Naive thymus-derived CD8-positive, alpha-beta T cell (primary cell): Measurements from ENCODE around the gene CFAP74. TPM values are rescaled to one million over a fixed set of nuclear protein-coding genes. Genes with fewer than 3 reads are reported as not detected.
"Not testable (repeated sequence)": the region's sequence is repeated elsewhere in the genome, so short reads cannot be mapped to it uniquely, and the experiment has no call there.

Experiments
- ATAC-seq, 2 donors: fragments of 150-1000 bp; cut with Tn5 transposase in 1 of 2; sonication (Bioruptor Pico), chemical (Tn5 transposase) in 1 of 2; 1 replicate in 1 of 2; 2 replicates in 1 of 2; pipeline ENCODE4 v1.10.0; 2021; ENCODE audit warnings: mild to moderate bottlenecking in 2 of 2, moderate library complexity in 2 of 2
- POLR2A ChIA-PET: fragments of 350-600 bp; sonication (Branson Sonifier 250); formaldehyde crosslinking; loops from one replicate; lab custom pipeline; 2021; ENCODE audit warnings: antibody characterized with exemption; lab: Charles Lee
- DNase-seq, 10 donors: peaks; one replicate each; pipeline versions ENCODE4 v3.0.0 to v3.0.0-alpha.2; 2020 to 2022
- H3K27ac Mint-ChIP-seq, 10 donors: one replicate each; pipeline ENCODE4 v1.8.0; 2020 to 2022; ENCODE audit warnings: mild to moderate bottlenecking in 10 of 10, mixed read lengths in 10 of 10, moderate library complexity in 4 of 10, inconsistent platforms in 1 of 10
- H3K27me3 Mint-ChIP-seq, 5 donors: one replicate each; pipeline ENCODE4 v1.8.0; 2021 to 2022; ENCODE audit warnings: mixed read lengths in 5 of 5
- H3K36me3 Mint-ChIP-seq, 3 donors: one replicate each; pipeline ENCODE4 v1.8.0; 2020 to 2022; ENCODE audit warnings: mixed read lengths in 3 of 3, mild to moderate bottlenecking in 2 of 3, inconsistent platforms in 1 of 3
- H3K4me1 Mint-ChIP-seq, 4 donors: one replicate each; pipeline ENCODE4 v1.8.0; 2021 to 2022; ENCODE audit warnings: mixed read lengths in 4 of 4
- H3K4me3 Mint-ChIP-seq, 10 donors: one replicate each; pipeline ENCODE4 v1.8.0; 2020 to 2022; ENCODE audit warnings: mild to moderate bottlenecking in 10 of 10, mixed read lengths in 10 of 10, moderate library complexity in 6 of 10, inconsistent platforms in 1 of 10
- H3K9me3 Mint-ChIP-seq, 9 donors: one replicate each; pipeline ENCODE4 v1.8.0; 2020 to 2022; ENCODE audit warnings: mixed read lengths in 9 of 9, mild to moderate bottlenecking in 3 of 9, inconsistent platforms in 1 of 9, moderate library complexity in 1 of 9
- polyA plus RNA-seq, 3 donors: library from polyadenylated mRNA; unstranded; fragments of 300-500 nt; fragmentation: Illumina TruSeq; gene quantifications; one replicate each; pipeline ENCODE4 v1.2.3, GENCODE V29; 2021
- total RNA-seq, 8 experiments: library from RNA in 2 of 8; stranded (reverse) in 2 of 8; gene quantifications; one replicate each; pipeline ENCODE4 v1.2.3 and lab custom pipeline; 2021 to 2026

CFAP74 gene
- total and polyA plus RNA-seq, 5 experiments from 2014 or later, result not detected

DNA sequence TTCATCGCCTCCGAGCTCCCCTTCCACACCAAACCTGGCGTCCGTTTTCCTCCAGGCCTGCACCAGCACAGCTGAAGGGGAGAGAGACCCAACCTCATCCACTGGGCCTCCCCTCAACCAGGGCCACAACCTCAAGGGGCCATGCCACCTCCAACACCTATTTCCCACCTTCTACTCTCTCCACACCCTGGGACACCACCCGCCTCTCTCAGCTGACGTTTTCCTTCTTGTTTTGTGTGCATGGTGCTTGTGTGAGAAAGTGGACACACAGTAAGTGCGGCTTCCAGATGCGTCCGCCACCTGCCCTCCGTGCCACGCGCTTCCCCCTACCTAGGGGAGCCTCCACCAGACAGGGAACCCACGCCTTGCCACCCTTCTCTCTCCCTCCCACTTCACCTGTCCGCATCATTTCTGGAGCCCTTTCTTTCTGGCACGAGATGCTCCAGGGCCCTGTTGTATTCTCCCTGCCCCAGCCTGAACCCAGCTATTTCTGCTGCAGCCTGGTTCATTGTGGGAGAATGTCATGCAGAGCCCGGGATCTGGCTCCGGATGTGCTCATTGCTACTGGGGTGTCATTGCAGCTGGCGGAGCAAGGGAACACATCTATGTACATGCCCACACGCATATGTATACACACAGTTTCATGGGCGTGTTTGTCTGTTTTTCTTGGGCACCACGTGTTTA lies 111.4 kb downstream of the CFAP74 start:
- peak in 3 of 10 donors; percentile 17 to 42 (median 31) for DNase-seq
- Mint-ChIP-seq H3K36me3 (peaks cover 0 to 5% (median under 1%) of the 10 kb centered on the region in 3 donors), H3K9me3 (no peaks in the 10 kb centered on the region), H3K27ac (peak overlapping the region; percentile 89 to 99 (median 96)), H3K4me3 (peak overlapping the region; percentile 80 to 96 (median 93)), H3K27me3 (no peaks in the 10 kb centered on the region), H3K4me1 (peaks cover 29 to 64% (median 61%) of the 10 kb centered on the region in 4 donors)
- ATAC-seq, result no peak
- POLR2A ChIA-PET, result interaction anchor here (0.5 to 2.3 kb wide), 10 partner anchors 9 to 262 kb away, joined by 3 to 25 read pairs (median 6); no protein-coding TSS in a partner anchor

GRCh38 chr1:1891349-1892078 lies 112.1 kb downstream of the CFAP74 start:
- Mint-ChIP-seq H3K4me3 (peak overlapping the region; percentile 80 to 96 (median 93)), H3K36me3 (peaks cover 0 to 5% (median 1%) of the 10 kb centered on the region in 3 donors), H3K9me3 (no peaks in the 10 kb centered on the region), H3K27me3 (no peaks in the 10 kb centered on the region), H3K27ac (peak overlapping the region; percentile 89 to 99 (median 96)), H3K4me1 (peaks cover 30 to 69% (median 64%) of the 10 kb centered on the region in 4 donors)
- DNase-seq, result peak in 7 of 10 donors; percentile 18 to 89 (median 73)
- ATAC-seq, result peak; percentile 56 to 59
- POLR2A ChIA-PET, result interaction anchor here (0.5 to 2.3 kb wide), 9 partner anchors 10 to 261 kb away, joined by 3 to 25 read pairs (median 6); no protein-coding TSS in a partner anchor

- DNase-seq (peak; percentile 79 to 94 (median 89)), ATAC-seq (peak; percentile 61 to 73)
- H3K27ac Mint-ChIP-seq, result peak within 1 kb of the TSS; percentile 89 to 99 (median 96)
- H3K4me3 Mint-ChIP-seq, result peak within 1 kb of the TSS; percentile 80 to 96 (median 93)
- POLR2A ChIA-PET, result interaction anchor here (1.2 to 2.3 kb wide), 8 partner anchors 11 to 260 kb away, joined by 4 to 25 read pairs (median 7); no protein-coding TSS in a partner anchor
- H3K36me3 Mint-ChIP-seq, result peaks cover 0 to 7% (median 1%) of the 10 kb centered on the region in 3 donors
- H3K4me1 Mint-ChIP-seq, result peaks cover 31 to 72% (median 67%) of the 10 kb centered on the region in 4 donors
- no peaks in the 10 kb centered on the region for H3K27me3 Mint-ChIP-seq
- H3K9me3 Mint-ChIP-seq, result no peaks in the 10 kb centered on the region
These were observed 112.9 kb downstream of the CFAP74 start, which contains the start of gene GNB1 for GRCh38 chr1:1890506-1891348. GNB1 (minus strand) TSS chr1:1891087; CDS start chr1:1825453, 65,634 bp downstream.

DNA sequence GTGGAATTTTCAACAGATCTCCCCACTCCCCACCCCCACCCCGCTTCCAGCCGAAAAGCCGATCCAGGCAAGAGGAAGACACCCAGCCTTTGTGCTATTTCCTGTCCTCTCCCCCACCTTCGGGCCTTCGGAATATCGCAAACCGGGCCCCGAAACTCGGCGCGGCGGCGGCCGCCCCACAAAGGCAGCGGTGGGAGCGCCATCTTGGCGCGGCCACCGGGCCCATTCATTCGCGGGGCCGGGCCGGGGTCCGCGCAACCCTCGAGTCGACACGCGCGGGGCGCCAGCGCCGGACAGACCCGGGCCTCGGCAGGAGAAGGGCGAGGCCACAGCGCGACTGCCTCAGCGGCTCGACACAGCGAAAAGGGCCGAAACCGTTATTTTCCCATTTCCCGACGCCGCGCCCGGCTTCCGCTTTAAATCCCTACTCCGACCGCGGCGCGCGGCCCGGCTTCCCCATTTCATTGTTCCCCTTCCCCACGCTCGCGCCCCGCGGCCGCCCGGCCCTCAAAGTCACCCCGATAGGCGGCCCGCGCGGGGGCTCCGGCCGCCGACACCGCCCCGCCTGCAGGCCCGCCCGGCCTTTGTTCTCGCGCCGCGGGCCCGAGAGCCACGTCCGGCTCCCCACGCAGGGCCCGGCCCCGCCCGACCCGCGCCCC lies 113.6 kb downstream of the CFAP74 start:
- H3K27ac Mint-ChIP-seq, result peak overlapping the region; percentile 62 to 94 (median 88)
- ATAC-seq (peak; percentile 17 to 31), DNase-seq (peak in 8 of 10 donors; percentile 23 to 43 (median 40))
- no peaks in the 10 kb centered on the region for H3K9me3 Mint-ChIP-seq
- H3K36me3 Mint-ChIP-seq, result peaks cover 0 to 7% (median 1%) of the 10 kb centered on the region in 3 donors
- H3K4me3 Mint-ChIP-seq, result peak overlapping the region; percentile 59 to 92 (median 85)
- peaks cover 29 to 64% (median 63%) of the 10 kb centered on the region in 4 donors for H3K4me1 Mint-ChIP-seq
- no peaks in the 10 kb centered on the region for H3K27me3 Mint-ChIP-seq
- POLR2A ChIA-PET, result interaction anchor here (0.7 to 0.8 kb wide), 2 partner anchors 18 to 313 kb away, joined by 3 to 4 read pairs; no protein-coding TSS in a partner anchor

- Mint-ChIP-seq H3K4me1 (peaks cover 24 to 62% (median 59%) of the 10 kb centered on the region in 4 donors), H3K4me3 (peak overlapping the region; percentile 59 to 92 (median 85))
- POLR2A ChIA-PET, result interaction anchor here (0.7 to 0.8 kb wide), 2 partner anchors 19 to 312 kb away, joined by 3 to 4 read pairs; no protein-coding TSS in a partner anchor
These were observed 114.4 kb downstream of the CFAP74 start for GRCh38 chr1:1889090-1889750.

DNA sequence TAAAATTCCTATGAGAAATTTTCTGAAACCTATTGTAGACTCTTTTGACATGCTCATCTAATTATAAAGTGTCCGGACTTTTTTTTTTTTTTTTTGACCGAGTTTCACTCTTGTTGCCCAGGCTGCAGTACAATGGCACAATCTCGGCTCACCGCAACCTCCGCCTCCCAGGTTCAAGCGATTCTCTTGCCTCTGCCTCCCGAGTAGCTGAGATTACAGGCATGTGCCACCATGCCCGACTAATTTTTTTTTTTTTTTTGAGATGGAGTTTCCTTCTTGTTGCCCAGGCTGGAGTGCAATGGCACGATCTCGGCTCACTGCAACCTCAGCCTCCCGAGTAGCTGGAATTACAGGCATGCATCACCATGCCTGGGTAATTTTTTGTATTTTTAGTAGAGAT lies 119.7 kb downstream of the CFAP74 start:
- not testable (repeated sequence) for H3K9me3 Mint-ChIP-seq, H3K27me3 Mint-ChIP-seq, DNase-seq, ATAC-seq
- peak overlapping the region in 8 of 10 donors; percentile 11 to 75 (median 41) for H3K4me3 Mint-ChIP-seq
- peaks cover 0 to 32% (median 1%) of the 10 kb centered on the region in 3 donors for H3K36me3 Mint-ChIP-seq
- POLR2A ChIA-PET, result interaction anchor here (0.7 kb wide), 2 partner anchors 34 to 160 kb away, joined by 3 read pairs; no protein-coding TSS in a partner anchor
- H3K4me1 Mint-ChIP-seq, result peaks cover 32 to 86% (median 74%) of the 10 kb centered on the region in 4 donors
- H3K27ac Mint-ChIP-seq, result peak overlapping the region in 7 of 10 donors; percentile 22 to 71 (median 46)

More at GRCh38 chr1:1889090-1889750, 114.4 kb downstream of the CFAP74 start:
- no peak for ATAC-seq
- peak overlapping the region; percentile 62 to 94 (median 86) for H3K27ac Mint-ChIP-seq
- no peaks in the 10 kb centered on the region for H3K9me3 Mint-ChIP-seq
- peaks cover 0 to 10% (median 1%) of the 10 kb centered on the region in 3 donors for H3K36me3 Mint-ChIP-seq
- H3K27me3 Mint-ChIP-seq, result no peaks in the 10 kb centered on the region
- no peak for DNase-seq

DNA sequence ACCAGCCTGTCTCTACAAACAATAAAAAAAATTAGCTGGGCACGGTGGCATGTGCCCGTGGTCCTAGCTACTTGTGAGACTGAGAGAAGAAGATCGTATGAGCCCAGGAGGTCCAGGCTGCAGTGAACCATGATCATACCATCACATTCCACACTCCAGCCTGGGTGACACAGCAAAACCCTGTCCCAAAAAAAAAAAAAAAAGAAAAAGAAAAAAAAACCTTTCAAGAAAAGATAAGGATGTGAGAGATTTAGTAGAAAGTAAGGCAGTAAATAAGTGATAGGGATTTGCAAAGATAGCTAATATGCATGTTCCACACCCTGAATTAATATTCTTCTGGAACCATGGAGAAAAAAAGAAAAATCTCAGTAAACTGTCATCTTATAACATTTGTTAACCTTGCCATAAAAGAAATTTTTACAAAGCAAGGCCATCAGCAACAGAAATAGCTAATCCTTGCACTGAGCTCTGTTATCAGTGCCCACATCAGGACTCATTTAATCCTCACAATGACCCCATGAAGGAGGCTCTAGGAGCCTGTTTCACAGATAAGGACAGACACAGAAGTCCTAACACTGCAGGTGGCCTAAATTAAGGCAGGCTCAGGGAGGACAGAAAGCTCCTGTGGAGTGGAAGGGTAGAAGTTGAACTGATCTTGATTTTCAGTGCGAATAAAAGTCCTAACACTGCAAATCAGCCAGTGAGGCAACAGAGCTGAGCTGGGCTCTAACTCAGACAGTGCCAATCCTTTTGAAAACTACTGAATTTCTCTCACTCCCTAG lies 120.3 kb downstream of the CFAP74 start:
- POLR2A ChIA-PET, result interaction anchor here (0.7 to 1.2 kb wide), 3 partner anchors 157 to 476 kb away, joined by 3 to 4 read pairs (median 3); no protein-coding TSS in a partner anchor
- Mint-ChIP-seq H3K4me3 (peak overlapping the region in 7 of 10 donors; percentile 18 to 75 (median 58)), H3K27ac (peak overlapping the region in 7 of 10 donors; percentile 22 to 66 (median 46)), H3K27me3 (no peaks in the 10 kb centered on the region), H3K9me3 (no peaks in the 10 kb centered on the region), H3K4me1 (peaks cover 35 to 86% (median 74%) of the 10 kb centered on the region in 4 donors), H3K36me3 (peaks cover 0 to 38% (median 7%) of the 10 kb centered on the region in 3 donors)
- DNase-seq (no peak), ATAC-seq (peak in 1 of 2 donors; percentile 22)

DNA sequence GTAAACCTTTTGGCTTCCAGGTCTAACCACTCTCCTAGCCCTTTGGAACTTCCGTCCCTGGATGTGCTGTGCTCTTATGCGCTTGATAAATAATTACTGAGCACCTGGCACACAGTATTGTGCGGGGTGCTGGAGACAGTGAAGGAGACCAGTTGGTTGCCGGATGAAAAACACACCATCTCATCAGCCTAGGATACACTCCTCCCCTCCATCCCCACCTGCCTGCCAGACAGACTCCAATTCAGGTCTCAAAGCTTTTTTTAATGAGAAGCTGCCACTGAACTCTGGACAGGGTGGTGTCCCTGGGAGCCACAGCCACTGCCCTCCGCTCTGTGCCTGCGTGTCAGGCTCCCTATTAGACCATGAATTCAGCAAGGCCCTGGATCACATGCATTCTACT lies 121.9 kb downstream of the CFAP74 start:
- ATAC-seq (no peak), DNase-seq (no peak)
- Mint-ChIP-seq H3K27me3 (no peaks in the 10 kb centered on the region), H3K4me1 (peaks cover 35 to 83% (median 71%) of the 10 kb centered on the region in 4 donors), H3K4me3 (peak overlapping the region in 7 of 10 donors; percentile 15 to 73 (median 57)), H3K27ac (peak overlapping the region in 7 of 10 donors; percentile 3 to 79 (median 75)), H3K9me3 (no peaks in the 10 kb centered on the region), H3K36me3 (peaks cover 0 to 45% (median 7%) of the 10 kb centered on the region in 3 donors)
- POLR2A ChIA-PET, result interaction anchor here (0.6 to 1.2 kb wide), 2 partner anchors 25 to 161 kb away, joined by 3 to 4 read pairs; no protein-coding TSS in a partner anchor

DNA sequence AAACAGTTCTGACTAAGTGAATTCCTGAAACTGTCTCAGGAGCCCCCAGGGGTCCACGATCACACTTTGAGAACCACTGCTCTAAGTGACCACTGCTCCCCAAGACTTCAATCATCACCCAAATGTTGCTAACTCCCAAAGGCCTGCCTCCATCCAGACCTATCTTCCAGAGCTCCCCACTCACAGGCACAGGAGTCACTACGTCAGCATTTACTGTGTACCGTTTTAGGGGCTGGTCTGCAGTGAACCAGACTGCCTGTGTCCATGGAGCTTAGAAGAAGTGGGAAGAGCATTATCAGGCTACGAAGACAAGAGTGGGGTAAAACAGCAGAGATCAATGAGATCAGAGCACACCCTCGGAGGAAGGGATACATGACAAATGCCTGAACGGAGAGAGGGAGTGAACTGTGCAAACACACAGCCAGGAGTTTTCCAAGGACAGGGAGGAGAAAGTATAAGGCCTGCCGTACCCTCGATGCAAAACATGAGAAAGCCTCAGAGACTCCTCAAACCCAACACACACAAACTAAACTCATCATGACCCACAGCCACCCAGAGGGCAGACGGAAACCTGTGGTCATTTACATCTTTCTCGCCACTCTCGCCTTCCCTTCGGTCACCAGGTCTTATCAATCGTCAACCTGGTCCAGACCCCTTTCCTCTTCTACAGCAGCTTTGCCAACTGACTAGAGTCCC lies 122.8 kb downstream of the CFAP74 start:
- DNase-seq, result no peak
- ATAC-seq, result no peak
- peak overlapping the region in 9 of 10 donors; percentile 20 to 73 (median 52) for H3K4me3 Mint-ChIP-seq
- no peaks in the 10 kb centered on the region for H3K9me3 Mint-ChIP-seq
- H3K36me3 Mint-ChIP-seq, result peaks cover 0 to 51% (median 9%) of the 10 kb centered on the region in 3 donors
- H3K27ac Mint-ChIP-seq, result peak overlapping the region in 9 of 10 donors; percentile 0 to 91 (median 73)
- no peaks in the 10 kb centered on the region for H3K27me3 Mint-ChIP-seq
- H3K4me1 Mint-ChIP-seq, result peaks cover 41 to 86% (median 73%) of the 10 kb centered on the region in 4 donors
- POLR2A ChIA-PET, result interaction anchor here (0.7 kb wide), 1 partner anchor 341 kb away, joined by 3 read pairs; no protein-coding TSS in a partner anchor
